GM21619 (cell line): ENCODE data around the gene PXDC1.
A peak's percentile ranks its signal among the peaks of the same experiment; 100 is the strongest.
"Not testable (repeated sequence)": the region's sequence is repeated elsewhere in the genome, so short reads cannot be mapped to it uniquely, and the experiment has no call there.

Experiments
- ATAC-seq: cut with Tn5 transposase; IDR thresholded peaks from one replicate; pipeline ENCODE4 v1.9.1; 2021; ENCODE audit not compliant: unreplicated experiment

Gene PXDC1

DNA sequence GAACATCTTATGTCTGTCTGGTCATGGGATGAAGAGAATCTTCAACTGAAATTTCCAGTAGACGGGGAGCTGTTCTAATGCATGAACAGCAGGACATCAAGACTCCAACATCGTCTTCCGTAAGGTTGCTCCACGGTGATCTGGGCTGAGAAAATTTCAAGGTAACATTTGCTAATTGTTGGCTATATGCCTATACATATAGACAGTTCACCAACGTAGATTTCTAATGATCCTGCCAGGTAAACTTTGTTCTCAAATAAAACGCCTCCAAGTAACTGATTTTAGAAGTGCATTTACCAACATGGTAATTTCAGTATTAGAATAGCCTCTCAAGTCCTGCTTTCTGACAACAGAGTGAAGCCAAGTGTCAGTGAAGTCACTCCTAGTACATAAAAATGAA, 11.3 kb upstream of the PXDC1 start:
- no peak for ATAC-seq

DNA sequence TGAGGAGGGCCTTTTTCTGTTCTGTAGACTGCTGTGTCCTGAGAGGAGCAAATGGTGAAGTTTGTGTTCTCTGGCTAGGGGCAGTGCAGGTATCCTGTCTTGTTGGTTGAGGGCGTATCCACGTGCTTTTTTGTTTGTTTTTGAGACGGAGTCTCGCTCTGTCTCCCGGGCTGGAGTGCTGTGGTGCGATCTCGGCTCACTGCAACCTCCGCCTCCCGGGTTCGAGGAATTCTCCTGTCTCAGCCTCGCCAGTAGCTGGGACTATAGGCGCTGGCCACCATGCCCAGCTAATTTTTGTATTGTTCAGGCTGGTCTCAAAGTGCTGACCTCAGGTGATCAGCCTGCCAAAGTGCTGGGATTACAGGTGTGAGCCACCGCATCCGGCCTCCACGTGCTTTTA, 10.8 kb upstream of the PXDC1 start:
- ATAC-seq: no peak

DNA sequence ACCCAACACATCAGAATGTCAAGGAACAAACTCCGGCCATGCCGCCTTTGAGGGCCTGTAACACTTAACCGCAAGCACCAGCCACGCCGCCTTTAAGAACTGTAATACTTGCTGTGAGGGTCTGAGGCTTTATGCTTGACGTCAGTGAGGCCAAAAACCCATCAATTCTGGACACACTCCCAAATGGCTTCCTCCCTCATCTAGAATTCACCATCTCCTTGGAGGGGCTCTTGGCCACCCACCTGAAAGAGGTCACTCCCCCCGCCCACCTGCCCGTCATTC, 10.4 kb upstream of the PXDC1 start:
- no peak for ATAC-seq

DNA sequence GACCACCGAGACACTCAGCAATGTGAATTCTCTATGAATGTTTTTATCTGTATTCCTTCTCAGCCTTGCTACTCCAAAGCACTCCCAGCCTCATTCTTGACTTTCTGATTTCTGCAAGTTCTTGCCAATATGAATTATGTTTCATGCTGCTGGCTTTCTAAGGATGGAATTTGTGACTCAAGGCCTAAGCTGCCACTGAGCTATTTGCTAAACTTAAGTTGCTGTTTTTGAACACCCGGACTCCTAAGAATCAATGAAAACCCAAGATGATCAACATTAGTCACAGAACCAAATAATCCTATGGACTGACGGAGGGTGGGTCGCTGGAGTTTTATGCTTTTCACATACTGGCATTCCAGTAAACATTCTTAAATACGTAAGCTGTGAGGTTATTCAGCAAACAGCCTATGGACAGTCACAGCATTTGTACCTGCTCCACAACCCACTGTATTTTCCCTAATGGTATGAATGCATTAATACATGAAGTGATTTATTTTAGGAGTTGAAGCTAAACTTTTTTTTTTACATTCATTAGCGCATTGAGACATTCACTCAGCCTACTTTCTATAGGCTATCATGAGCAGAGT, 8.2 kb upstream of the PXDC1 start:
- no peak for ATAC-seq

GRCh38 chr6:3758842-3759144, 7.3 kb upstream of the PXDC1 start:
- ATAC-seq: no peak

- not testable (repeated sequence) for ATAC-seq
Observed at GRCh38 chr6:3757998-3758841, 6.7 kb upstream of the PXDC1 start.

DNA sequence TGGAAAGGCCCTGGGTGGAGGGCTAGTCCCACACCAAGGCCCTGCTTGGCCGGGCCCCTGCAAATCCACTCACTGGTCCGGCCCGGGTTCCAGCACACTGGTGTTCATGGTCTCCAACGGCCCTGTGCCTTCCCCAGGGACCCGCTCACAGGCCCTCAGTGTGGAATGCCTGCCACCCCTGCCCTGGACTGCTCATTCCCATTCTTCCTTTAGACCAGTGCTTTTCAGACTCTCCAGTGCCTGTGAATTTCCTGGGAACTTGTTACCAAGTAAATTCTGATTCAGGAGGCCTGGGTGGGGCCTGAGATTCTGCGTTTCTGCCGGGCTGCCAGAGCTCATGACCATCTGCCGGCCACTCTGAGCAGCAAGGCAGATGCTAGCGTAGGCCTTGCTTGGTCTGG, 5.7 kb upstream of the PXDC1 start:
- ATAC-seq: no peak

DNA sequence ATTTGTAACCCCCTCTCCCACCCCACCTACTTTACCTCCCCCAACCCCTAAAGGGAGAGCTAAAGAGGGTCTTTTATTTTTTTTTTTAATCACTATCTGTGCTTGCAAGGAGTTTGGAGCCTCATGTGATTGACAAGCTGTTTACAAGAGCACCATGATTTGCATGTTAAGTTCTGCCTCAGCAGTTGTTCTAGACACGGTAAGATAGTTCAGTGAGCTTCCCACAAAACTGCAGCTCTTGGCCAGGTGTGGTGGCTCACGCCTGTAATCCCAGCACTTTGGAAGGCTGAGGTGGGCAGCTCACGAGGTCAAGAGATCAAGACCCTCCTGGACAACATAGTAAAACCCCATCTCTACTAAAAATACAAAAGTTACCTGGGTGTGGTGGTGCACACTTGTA, 5.0 kb upstream of the PXDC1 start:
- ATAC-seq: no peak

GRCh38 chr6:3755637-3756545, 4.4 kb upstream of the PXDC1 start:
- ATAC-seq: no peak

- no peak for ATAC-seq
Observed at GRCh38 chr6:3754776-3755175, 3.3 kb upstream of the PXDC1 start.

DNA sequence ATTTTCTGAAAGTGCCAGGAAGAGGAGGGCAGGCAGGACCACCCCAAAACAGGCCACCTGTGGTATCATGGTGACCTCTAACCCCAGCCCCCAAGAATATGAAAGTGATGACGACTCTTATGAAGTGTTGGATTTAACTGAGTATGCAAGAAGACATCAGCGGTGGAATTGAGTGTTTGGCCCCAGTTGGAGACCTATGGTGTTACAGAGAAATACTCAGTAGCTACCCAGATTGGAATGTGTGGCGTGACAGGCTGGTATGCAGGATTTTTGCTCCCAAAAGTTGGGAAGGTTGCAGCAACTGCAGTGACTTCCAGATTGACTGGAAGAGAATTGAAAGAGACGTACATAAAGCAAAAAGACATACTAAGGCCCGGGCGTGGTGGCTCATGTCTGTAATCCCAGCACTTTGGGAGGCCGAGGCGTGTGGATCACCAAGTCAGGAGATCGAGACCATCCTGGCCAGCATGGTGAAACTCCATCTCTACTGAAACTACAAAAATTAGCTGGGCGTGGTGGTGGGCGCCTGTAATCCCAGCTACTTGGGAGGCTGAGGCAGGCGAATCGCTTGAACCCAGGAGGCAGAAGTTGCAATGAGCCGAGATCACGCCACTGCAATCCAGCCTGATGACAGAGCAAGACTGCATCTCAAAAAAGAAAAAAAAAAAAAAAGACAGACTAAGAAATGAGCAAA, 2.7 kb upstream of the PXDC1 start:
- not testable (repeated sequence) for ATAC-seq

DNA sequence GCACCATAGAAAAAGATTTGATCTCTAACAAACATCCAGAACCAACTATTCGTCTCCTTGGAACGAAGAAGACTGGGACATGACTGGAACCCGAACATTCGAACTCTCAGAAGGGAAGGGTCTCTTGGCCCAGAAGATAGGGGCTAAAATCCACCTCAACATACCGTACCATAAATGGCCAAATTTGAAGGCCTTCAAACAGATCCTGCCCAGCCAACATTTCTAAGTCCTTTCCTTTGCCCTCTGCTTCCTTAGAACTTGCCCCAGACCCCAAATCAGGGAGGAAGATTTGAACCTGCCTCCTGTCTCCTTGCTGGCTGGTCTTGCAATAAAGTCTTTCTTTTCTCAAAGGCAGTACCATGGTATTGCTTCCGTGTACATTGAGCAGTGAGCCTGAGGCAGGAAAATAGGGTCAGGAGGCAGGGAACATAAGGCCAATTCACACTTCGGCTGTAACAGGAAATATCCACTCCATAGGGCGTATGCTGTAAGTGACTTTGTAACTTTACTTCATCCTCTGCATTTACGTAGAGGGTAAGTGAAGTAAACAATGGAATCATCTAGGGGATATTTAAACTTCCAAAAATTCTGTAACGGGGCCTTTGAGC, 1.8 kb upstream of the PXDC1 start:
- ATAC-seq: no peak

GRCh38 chr6:3752531-3753227, 1.2 kb upstream of the PXDC1 start:
- no peak for ATAC-seq

GRCh38 chr6:3751730-3752530, 417 bp upstream of the PXDC1 start:
- peak; percentile 60 for ATAC-seq

GRCh38 chr6:3750317-3751076, 1.0 kb downstream of the PXDC1 start:
- no peak for ATAC-seq

DNA sequence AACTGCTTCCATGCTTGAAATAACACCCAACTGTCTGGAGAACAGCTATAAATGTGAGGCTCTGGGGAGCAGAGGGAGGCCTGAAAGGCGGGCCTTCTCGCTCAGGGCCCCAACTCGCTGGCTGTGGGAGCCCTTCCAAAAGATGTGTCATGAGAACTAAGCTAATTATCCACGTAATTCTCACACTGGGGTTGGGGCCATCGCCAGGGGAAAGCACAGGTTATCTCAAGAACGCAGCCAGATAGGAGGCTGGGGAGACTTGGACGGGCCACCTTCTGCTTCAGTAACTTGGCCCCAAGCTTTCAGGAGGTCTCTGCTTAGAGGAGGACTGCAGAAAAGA, 1.6 kb downstream of the PXDC1 start:
- ATAC-seq: no peak

DNA sequence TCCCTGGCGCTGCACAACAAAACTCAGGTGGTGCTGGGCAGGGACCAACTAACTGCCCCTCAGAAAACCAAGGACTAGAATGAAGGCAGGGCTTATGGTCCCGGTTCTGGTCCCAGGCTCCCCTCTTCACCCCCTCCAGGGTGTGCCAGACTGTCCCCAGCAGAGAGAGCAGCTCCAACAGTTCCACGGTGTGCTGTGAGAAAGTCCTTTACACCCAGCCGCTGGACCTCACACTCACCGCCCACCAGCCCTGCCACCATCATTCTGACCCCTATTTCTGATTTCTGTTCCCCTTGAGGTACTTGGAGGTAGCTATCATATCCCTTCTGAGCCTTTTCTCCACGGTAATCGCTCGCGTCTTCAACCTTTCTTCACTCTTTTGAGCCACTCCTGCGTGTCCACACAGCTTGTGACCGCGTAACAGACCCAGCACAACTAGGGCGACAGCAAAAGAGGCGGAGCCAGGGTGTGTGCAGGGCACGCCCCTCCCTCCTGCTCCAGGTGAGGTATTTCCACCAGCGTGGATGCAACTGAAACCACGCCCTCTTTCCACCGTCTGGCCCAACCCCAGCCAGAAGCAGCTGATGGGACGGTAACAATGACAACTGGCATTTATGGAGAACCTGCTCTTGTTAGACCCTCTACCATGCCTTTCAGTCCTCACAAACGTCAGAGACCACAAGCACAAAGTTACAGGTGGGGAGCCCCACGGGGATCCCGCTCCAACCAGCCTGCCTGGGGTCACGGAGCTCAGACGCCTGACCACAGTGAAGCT, 2.3 kb downstream of the PXDC1 start:
- ATAC-seq: no peak
